Astrocyte (in vitro differentiated cells and primary cell): Measurements from ENCODE around the gene USP22. TPM values are rescaled to one million over a fixed set of nuclear protein-coding genes. Genes with fewer than 3 reads are reported as not detected.

Source experiments
- DNase-seq: peaks from one replicate; pipeline ENCODE4 v3.0.0-alpha.2; 2010; ENCODE audit warnings: low read depth
- FAIRE-seq: peaks from 2 replicates; lab custom pipeline; 2011; peaks lifted over from hg19 to GRCh38; lab: Jason Lieb, UNC
- H2AFZ ChIP-seq: 2 replicates; pipeline ENCODE4 v1.6.0; 2012; ENCODE audit warnings: low read depth, low read length, inconsistent platforms
- H3K27ac ChIP-seq: 2 replicates; pipeline ENCODE4 v1.5.1; 2011; ENCODE audit warnings: low read depth, low read length, inconsistent platforms
- H3K27me3 ChIP-seq: 2 replicates; pipeline ENCODE4 v1.6.0; 2011; ENCODE audit warnings: low read length, inconsistent platforms; ENCODE audit not compliant: insufficient read depth
- H3K36me3 ChIP-seq: 2 replicates; pipeline ENCODE4 v1.5.1; 2011; ENCODE audit warnings: low read length, inconsistent platforms; ENCODE audit not compliant: insufficient read depth
- H3K4me1 ChIP-seq: 2 replicates; pipeline ENCODE4 v1.5.1; 2011; ENCODE audit warnings: low read length, inconsistent platforms; ENCODE audit not compliant: insufficient read depth
- H3K4me2 ChIP-seq: 2 replicates; pipeline ENCODE4 v1.6.0; 2012; ENCODE audit warnings: low read length, inconsistent platforms
- H3K4me3 ChIP-seq: 2 replicates; pipeline ENCODE4 v1.5.1; 2011; ENCODE audit warnings: low read depth, mild to moderate bottlenecking, low read length, inconsistent platforms; ENCODE audit not compliant: insufficient read depth
- H3K79me2 ChIP-seq: 2 replicates; pipeline ENCODE4 v1.6.0; 2012; ENCODE audit warnings: mild to moderate bottlenecking, low read length, inconsistent platforms; ENCODE audit not compliant: insufficient read depth
- H3K9ac ChIP-seq: 2 replicates; pipeline ENCODE4 v1.6.0; 2012; ENCODE audit warnings: mild to moderate bottlenecking, low read length, inconsistent platforms
- H3K9me3 ChIP-seq: 2 replicates; pipeline ENCODE4 v1.5.1; 2012; ENCODE audit warnings: low read depth, mild to moderate bottlenecking, low read length, inconsistent platforms; ENCODE audit not compliant: insufficient read depth
- H4K20me1 ChIP-seq: 2 replicates; pipeline ENCODE4 v1.6.0; 2012; ENCODE audit warnings: low read length, inconsistent platforms; ENCODE audit not compliant: insufficient read depth
- H3K27ac Mint-ChIP-seq: one replicate; pipeline ENCODE4 v1.8.0; 2021; ENCODE audit warnings: mild to moderate bottlenecking, mixed read lengths; ENCODE audit not compliant: unreplicated experiment
- H3K27me3 Mint-ChIP-seq: one replicate; pipeline ENCODE4 v1.8.0; 2021; ENCODE audit warnings: low read depth, mixed read lengths; ENCODE audit not compliant: unreplicated experiment
- H3K36me3 Mint-ChIP-seq: one replicate; pipeline ENCODE4 v1.8.0; 2021; ENCODE audit warnings: low read depth, mixed read lengths; ENCODE audit not compliant: unreplicated experiment
- H3K4me1 Mint-ChIP-seq: one replicate; pipeline ENCODE4 v1.8.0; 2021; ENCODE audit warnings: low read depth, mixed read lengths; ENCODE audit not compliant: unreplicated experiment
- H3K4me3 Mint-ChIP-seq: one replicate; pipeline ENCODE4 v1.8.0; 2021; ENCODE audit warnings: mild to moderate bottlenecking, moderate library complexity, mixed read lengths; ENCODE audit not compliant: unreplicated experiment
- H3K9me3 Mint-ChIP-seq: one replicate; pipeline ENCODE4 v1.8.0; 2021; ENCODE audit warnings: mild to moderate bottlenecking, mixed read lengths; ENCODE audit not compliant: unreplicated experiment
- EZH2 ChIP-seq: IDR thresholded peaks from 2 replicates; pipeline ENCODE4 v1.6.1; 2012; ENCODE audit warnings: mild to moderate bottlenecking, low read length, inconsistent platforms; ENCODE audit not compliant: insufficient read depth
- total RNA-seq: library from RNA; stranded (reverse); gene quantifications from 2 replicates; pipeline ENCODE4 v1.2.1, GENCODE V29; 2021
- TF ChIP-seq, protein P1 (sequence below): IDR thresholded peaks from 2 replicates; pipeline ENCODE4 v1.5.1; 2011; ENCODE audit warnings: low read depth, mild to moderate bottlenecking, inconsistent platforms, low read length, moderate library complexity; ENCODE audit not compliant: insufficient read depth

USP22 gene
- total RNA-seq, 1 donor from 2014 or later, result 266 TPM

GRCh38 chr17:21002309-21003006 is 40.4 kb downstream of the USP22 start:
- TF ChIP-seq, protein P1, sequence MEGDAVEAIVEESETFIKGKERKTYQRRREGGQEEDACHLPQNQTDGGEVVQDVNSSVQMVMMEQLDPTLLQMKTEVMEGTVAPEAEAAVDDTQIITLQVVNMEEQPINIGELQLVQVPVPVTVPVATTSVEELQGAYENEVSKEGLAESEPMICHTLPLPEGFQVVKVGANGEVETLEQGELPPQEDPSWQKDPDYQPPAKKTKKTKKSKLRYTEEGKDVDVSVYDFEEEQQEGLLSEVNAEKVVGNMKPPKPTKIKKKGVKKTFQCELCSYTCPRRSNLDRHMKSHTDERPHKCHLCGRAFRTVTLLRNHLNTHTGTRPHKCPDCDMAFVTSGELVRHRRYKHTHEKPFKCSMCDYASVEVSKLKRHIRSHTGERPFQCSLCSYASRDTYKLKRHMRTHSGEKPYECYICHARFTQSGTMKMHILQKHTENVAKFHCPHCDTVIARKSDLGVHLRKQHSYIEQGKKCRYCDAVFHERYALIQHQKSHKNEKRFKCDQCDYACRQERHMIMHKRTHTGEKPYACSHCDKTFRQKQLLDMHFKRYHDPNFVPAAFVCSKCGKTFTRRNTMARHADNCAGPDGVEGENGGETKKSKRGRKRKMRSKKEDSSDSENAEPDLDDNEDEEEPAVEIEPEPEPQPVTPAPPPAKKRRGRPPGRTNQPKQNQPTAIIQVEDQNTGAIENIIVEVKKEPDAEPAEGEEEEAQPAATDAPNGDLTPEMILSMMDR, result no peak
- TF ChIP-seq EZH2, result no peak
- Mint-ChIP-seq H3K27me3 (no peaks in the 10 kb centered on the region), H3K36me3 (peaks cover 50% of the 10 kb centered on the region), H3K4me3 (no peak overlapping the region), H3K9me3 (no peaks in the 10 kb centered on the region), H3K27ac (no peak overlapping the region), H3K4me1 (peaks cover 21% of the 10 kb centered on the region)
- Histone ChIP-seq H3K9ac (no peak overlapping the region), H3K9me3 (no peaks in the 10 kb centered on the region), H2AFZ (no peak overlapping the region), H3K4me3 (no peak overlapping the region), H3K36me3 (peaks cover 64% of the 10 kb centered on the region), H3K79me2 (peaks cover 84% of the 10 kb centered on the region), H3K27ac (no peak overlapping the region), H4K20me1 (peaks cover 96% of the 10 kb centered on the region), H3K27me3 (no peaks in the 10 kb centered on the region), H3K4me1 (peaks cover 12% of the 10 kb centered on the region), H3K4me2 (no peak overlapping the region)
- no peak for DNase-seq
- FAIRE-seq, result no peak

- DNase-seq, result no peak
- H3K27ac Mint-ChIP-seq, result no peak overlapping the region
Measured at GRCh38 chr17:21001813-21002221, 41.0 kb downstream of the USP22 start.

More at GRCh38 chr17:21001813-21002221, 41.0 kb downstream of the USP22 start:
- Histone ChIP-seq H3K36me3 (peaks cover 57% of the 10 kb centered on the region), H3K9ac (no peak overlapping the region), H3K4me2 (no peak overlapping the region), H3K4me1 (peaks cover 12% of the 10 kb centered on the region), H3K9me3 (no peaks in the 10 kb centered on the region), H3K79me2 (peaks cover 77% of the 10 kb centered on the region), H4K20me1 (peaks cover 96% of the 10 kb centered on the region), H3K27me3 (no peaks in the 10 kb centered on the region), H2AFZ (no peak overlapping the region), H3K27ac (no peak overlapping the region), H3K4me3 (no peak overlapping the region)
- no peak for FAIRE-seq
- no peak overlapping the region for H3K4me3 Mint-ChIP-seq
- no peaks in the 10 kb centered on the region for H3K27me3 Mint-ChIP-seq
- TF ChIP-seq, protein P1, result no peak
- TF ChIP-seq EZH2, result no peak
- H3K4me1 Mint-ChIP-seq, result peaks cover 21% of the 10 kb centered on the region
- peaks cover 44% of the 10 kb centered on the region for H3K36me3 Mint-ChIP-seq
- H3K9me3 Mint-ChIP-seq, result no peaks in the 10 kb centered on the region
